ENCODE results near the gene EGLN1. TPM values are rescaled to one million over a fixed set of nuclear protein-coding genes. Genes with fewer than 3 reads are reported as not detected.
"Not testable (repeated sequence)": the region's sequence is repeated elsewhere in the genome, so short reads cannot be mapped to it uniquely, and the experiment has no call there.

Gene EGLN1
- total and polyA plus RNA-seq, 4 donors: 4.5 to 45.1 (median 16.3) TPM

- H3K4me3 ChIP-seq: no peak overlapping the region
- no peak for ATAC-seq (ENCODE audit: insufficient read depth, low FRiP score)
- H3K9ac ChIP-seq (ENCODE audit: insufficient read depth in 1 of 2, low read length in 2 of 2): no peak overlapping the region
- H3K27me3 ChIP-seq (ENCODE audit: control insufficient read depth in 3 of 3, insufficient read depth in 3 of 3, low read length in 2 of 3): no peaks in the 10 kb centered on the region
- no peak for DNase-seq
- peaks cover 0 to 1% (median 0%) of the 10 kb centered on the region in 5 donors for H3K4me1 ChIP-seq (ENCODE audit: control insufficient read depth in 5 of 5, insufficient read depth in 5 of 5, low read length in 5 of 5)
- no peaks in the 10 kb centered on the region for H3K36me3 ChIP-seq (ENCODE audit: control insufficient read depth in 4 of 4, insufficient read depth in 4 of 4, low read length in 4 of 4)
- WGBS, 2 donors: 92 to 100% methylated on average over 2 of the region's 2 CpGs
- no peaks in the 10 kb centered on the region for H3K9me3 ChIP-seq (ENCODE audit: control insufficient read depth in 4 of 4, insufficient read depth in 3 of 4, low read length in 3 of 4)
- H3K27ac ChIP-seq (ENCODE audit: low read depth in 1 of 2, low read length in 1 of 2): no peak overlapping the region
- TF ChIP-seq CTCF (IDR thresholded peaks at IDR 0.05; ENCODE audit: control extremely low read depth, extremely low read depth): no peak
These were observed 10.9 kb upstream of the EGLN1 start for GRCh38 chr1:231432996-231433395.

GRCh38 chr1:231431665-231432415, 9.8 kb upstream of the EGLN1 start:
- WGBS, 2 donors: 94% methylated on average over 6 of the region's 6 CpGs
- ATAC-seq (ENCODE audit: insufficient read depth, low FRiP score) (no peak), DNase-seq (no peak)
- Histone ChIP-seq H3K27me3 (ENCODE audit: control insufficient read depth in 3 of 3, insufficient read depth in 3 of 3, low read length in 2 of 3) (no peaks in the 10 kb centered on the region), H3K9me3 (ENCODE audit: control insufficient read depth in 4 of 4, insufficient read depth in 3 of 4, low read length in 3 of 4) (no peaks in the 10 kb centered on the region), H3K9ac (ENCODE audit: insufficient read depth in 1 of 2, low read length in 2 of 2) (no peak overlapping the region), H3K4me1 (ENCODE audit: control insufficient read depth in 5 of 5, insufficient read depth in 5 of 5, low read length in 5 of 5) (peaks cover 0 to 1% (median 0%) of the 10 kb centered on the region in 5 donors), H3K27ac (ENCODE audit: low read depth in 1 of 2, low read length in 1 of 2) (no peak overlapping the region), H3K4me3 (no peak overlapping the region), H3K36me3 (ENCODE audit: control insufficient read depth in 4 of 4, insufficient read depth in 4 of 4, low read length in 4 of 4) (no peaks in the 10 kb centered on the region)
- TF ChIP-seq CTCF (IDR thresholded peaks at IDR 0.05; ENCODE audit: control extremely low read depth, extremely low read depth): no peak

- 92 to 97% methylated on average over 22 to 31 of the region's 31 CpGs for WGBS, 2 donors
- DNase-seq: not testable (repeated sequence)
These were observed 8.7 kb upstream of the EGLN1 start for GRCh38 chr1:231430678-231431352.

GRCh38 chr1:231428377-231428776, 6.3 kb upstream of the EGLN1 start:
- no peak overlapping the region for H3K27ac ChIP-seq (ENCODE audit: low read depth in 1 of 2, low read length in 1 of 2)
- peaks cover 0 to 13% (median 8%) of the 10 kb centered on the region in 3 donors for H3K27me3 ChIP-seq (ENCODE audit: control insufficient read depth in 3 of 3, insufficient read depth in 3 of 3, low read length in 2 of 3)
- WGBS, 2 donors: 64 to 75% methylated on average over 3 of the region's 3 CpGs
- TF ChIP-seq CTCF (IDR thresholded peaks at IDR 0.05; ENCODE audit: control extremely low read depth, extremely low read depth): no peak
- H3K36me3 ChIP-seq (ENCODE audit: control insufficient read depth in 4 of 4, insufficient read depth in 4 of 4, low read length in 4 of 4): no peaks in the 10 kb centered on the region
- peaks cover 0 to 8% (median 1%) of the 10 kb centered on the region in 5 donors for H3K4me1 ChIP-seq (ENCODE audit: control insufficient read depth in 5 of 5, insufficient read depth in 5 of 5, low read length in 5 of 5)
- no peak for DNase-seq
- no peak overlapping the region for H3K9ac ChIP-seq (ENCODE audit: insufficient read depth in 1 of 2, low read length in 2 of 2)
- no peak overlapping the region for H3K4me3 ChIP-seq
- no peak for ATAC-seq (ENCODE audit: insufficient read depth, low FRiP score)
- H3K9me3 ChIP-seq (ENCODE audit: control insufficient read depth in 4 of 4, insufficient read depth in 3 of 4, low read length in 3 of 4): no peaks in the 10 kb centered on the region

More at GRCh38 chr1:231430678-231431352, 8.7 kb upstream of the EGLN1 start:
- H3K9me3 ChIP-seq (ENCODE audit: control insufficient read depth in 4 of 4, insufficient read depth in 3 of 4, low read length in 3 of 4); H3K4me3 ChIP-seq; H3K4me1 ChIP-seq (ENCODE audit: control insufficient read depth in 5 of 5, insufficient read depth in 5 of 5, low read length in 5 of 5); H3K27ac ChIP-seq (ENCODE audit: low read depth in 1 of 2, low read length in 1 of 2); H3K9ac ChIP-seq (ENCODE audit: insufficient read depth in 1 of 2, low read length in 2 of 2); H3K27me3 ChIP-seq (ENCODE audit: control insufficient read depth in 3 of 3, insufficient read depth in 3 of 3, low read length in 2 of 3); H3K36me3 ChIP-seq (ENCODE audit: control insufficient read depth in 4 of 4, insufficient read depth in 4 of 4, low read length in 4 of 4); ATAC-seq (ENCODE audit: insufficient read depth, low FRiP score): not testable (repeated sequence)

Data from lung (tissue), 12 donors.